Trophoblast cell (in vitro differentiated cells and primary cell): ENCODE data around the gene PNMT.

Experiments used
- DNase-seq, 2 donors: peaks; one replicate each; pipeline ENCODE4 v3.0.0-alpha.2; 2016
- H2AFZ ChIP-seq: 2 replicates; pipeline ENCODE4 v1.6.1; 2013; ENCODE audit warnings: low read length, moderate library complexity, mild to moderate bottlenecking; ENCODE audit not compliant: insufficient read depth, poor library complexity
- H2AK5ac ChIP-seq: 2 replicates; pipeline ENCODE4 v1.6.1; 2013; ENCODE audit warnings: mild to moderate bottlenecking, low read length
- H2BK120ac ChIP-seq: 2 replicates; pipeline ENCODE4 v1.6.1; 2013; ENCODE audit warnings: low read length, mild to moderate bottlenecking, moderate library complexity; ENCODE audit not compliant: insufficient read depth, poor library complexity
- H2BK12ac ChIP-seq: 2 replicates; pipeline ENCODE4 v1.6.1; 2013; ENCODE audit warnings: mild to moderate bottlenecking, low read length, moderate library complexity
- H2BK5ac ChIP-seq: 2 replicates; pipeline ENCODE4 v1.6.1; 2013; ENCODE audit warnings: low read length, low read depth, moderate library complexity, mild to moderate bottlenecking; ENCODE audit not compliant: poor library complexity
- H3K14ac ChIP-seq: 2 replicates; pipeline ENCODE4 v1.6.1; 2013; ENCODE audit warnings: mild to moderate bottlenecking, low read length
- H3K18ac ChIP-seq: 2 replicates; pipeline ENCODE4 v1.6.1; 2013; ENCODE audit warnings: mild to moderate bottlenecking, low read length
- H3K23ac ChIP-seq: 2 replicates; pipeline ENCODE4 v1.6.1; 2013; ENCODE audit warnings: low read length
- H3K27ac ChIP-seq: 2 replicates; pipeline ENCODE4 v1.5.1; 2013; ENCODE audit warnings: low read depth, mild to moderate bottlenecking, inconsistent platforms, low read length, moderate library complexity
- H3K27me3 ChIP-seq: 2 replicates; pipeline ENCODE4 v1.6.1; 2013; ENCODE audit warnings: inconsistent platforms, mild to moderate bottlenecking, low read length, moderate library complexity; ENCODE audit not compliant: insufficient read depth
- H3K36me3 ChIP-seq, 2 experiments: 1 replicate in 1 of 2; 2 replicates in 1 of 2; pipeline ENCODE4 v1.6.1; 2013; ENCODE audit warnings: low read length in 2 of 2, mild to moderate bottlenecking in 2 of 2, moderate library complexity in 1 of 2; ENCODE audit not compliant: insufficient read depth in 2 of 2, control insufficient read depth in 1 of 2
- H3K4ac ChIP-seq: 2 replicates; pipeline ENCODE4 v1.6.1; 2013; ENCODE audit warnings: low read depth, mild to moderate bottlenecking, low read length, moderate library complexity
- H3K4me1 ChIP-seq, 2 experiments: 1 replicate in 1 of 2; 2 replicates in 1 of 2; pipeline ENCODE4 v1.6.1; 2013; ENCODE audit warnings: low read length in 2 of 2, mild to moderate bottlenecking in 2 of 2, moderate library complexity in 1 of 2; ENCODE audit not compliant: insufficient read depth in 2 of 2, control insufficient read depth in 1 of 2
- H3K4me2 ChIP-seq: 2 replicates; pipeline ENCODE4 v1.6.1; 2013; ENCODE audit warnings: inconsistent platforms, mild to moderate bottlenecking, low read length, moderate library complexity
- H3K4me3 ChIP-seq: 2 replicates; pipeline ENCODE4 v1.5.1; 2013; ENCODE audit warnings: mild to moderate bottlenecking, low read depth, low read length, inconsistent platforms
- H3K79me1 ChIP-seq: one replicate; pipeline ENCODE4 v1.6.1; 2013; ENCODE audit warnings: low read length
- H3K79me2 ChIP-seq: 2 replicates; pipeline ENCODE4 v1.6.1; 2013; ENCODE audit warnings: low read length, mild to moderate bottlenecking; ENCODE audit not compliant: control insufficient read depth, insufficient read depth, poor library complexity
- H3K9ac ChIP-seq: 2 replicates; pipeline ENCODE4 v1.6.1; 2013; ENCODE audit warnings: mild to moderate bottlenecking, low read length
- H3K9me3 ChIP-seq: 2 replicates; pipeline ENCODE4 v1.6.1; 2013; ENCODE audit warnings: low read depth, mild to moderate bottlenecking, control low read depth, inconsistent platforms, low read length; ENCODE audit not compliant: insufficient read depth
- H4K12ac ChIP-seq: 2 replicates; pipeline ENCODE4 v1.6.1; 2013; ENCODE audit warnings: low read depth, mild to moderate bottlenecking, low read length, moderate library complexity
- H4K8ac ChIP-seq: 2 replicates; pipeline ENCODE4 v1.6.1; 2013; ENCODE audit warnings: low read depth, mild to moderate bottlenecking, low read length, moderate library complexity
- H4K91ac ChIP-seq: one replicate; pipeline ENCODE4 v1.6.1; 2013; ENCODE audit warnings: low read depth, mild to moderate bottlenecking, low read length, moderate library complexity
- WGBS: extraction: QIAGEN DNeasy Blood & Tissue Kit; methylation state at CpG from one replicate; pipeline ENCODE4 v1.1.7; 2013; ENCODE audit warnings: missing lambda C conversion rate; ENCODE audit not compliant: insufficient read length, insufficient coverage; ENCODE audit errors: extremely low coverage; 5-methylcytosine and 5-hydroxymethylcytosine counted together

Gene PNMT

GRCh38 chr17:39676198-39676819 is 8.1 kb downstream of the PNMT start:
- no CpG with 5 or more reads among the region's 7 CpGs for WGBS
- no peak overlapping the region for H3K23ac ChIP-seq

GRCh38 chr17:39677072-39677471 is 8.8 kb downstream of the PNMT start:
- no peak for DNase-seq
- Histone ChIP-seq H3K4me3 (no peak overlapping the region), H2BK120ac (no peak overlapping the region), H3K4me2 (no peak overlapping the region), H2BK5ac (no peak overlapping the region), H3K23ac (no peak overlapping the region), H3K27me3 (no peaks in the 10 kb centered on the region), H3K9ac (no peak overlapping the region), H2BK12ac (no peak overlapping the region), H3K14ac (no peak overlapping the region), H2AK5ac (no peak overlapping the region), H3K4me1 (peaks cover 13 to 15% of the 10 kb centered on the region in 2 experiments), H3K36me3 (no peaks in the 10 kb centered on the region), H3K27ac (no peak overlapping the region), H4K91ac (no peak overlapping the region), H2AFZ (no peak overlapping the region), H4K12ac (no peak overlapping the region), H4K8ac (no peak overlapping the region), H3K18ac (no peak overlapping the region), H3K4ac (no peak overlapping the region), H3K79me1 (peaks cover 5% of the 10 kb centered on the region), H3K79me2 (no peaks in the 10 kb centered on the region), H3K9me3 (peaks cover 2% of the 10 kb centered on the region)
- WGBS = no CpG with 5 or more reads among the region's 8 CpGs

More at GRCh38 chr17:39676198-39676819, 8.1 kb downstream of the PNMT start:
- no peak overlapping the region for H2AK5ac ChIP-seq
- peaks cover 2% of the 10 kb centered on the region for H3K9me3 ChIP-seq
- H3K79me2 ChIP-seq = no peaks in the 10 kb centered on the region
- H4K12ac ChIP-seq = no peak overlapping the region
- no peak overlapping the region for H2BK120ac ChIP-seq
- H3K79me1 ChIP-seq = peaks cover 5% of the 10 kb centered on the region
- H3K4ac ChIP-seq = no peak overlapping the region
- no peak overlapping the region for H2AFZ ChIP-seq
- no peak overlapping the region for H3K9ac ChIP-seq
- no peaks in the 10 kb centered on the region for H3K27me3 ChIP-seq
- no peak overlapping the region for H2BK12ac ChIP-seq
- no peak overlapping the region for H3K14ac ChIP-seq
- H3K18ac ChIP-seq = no peak overlapping the region
- no peak overlapping the region for H4K8ac ChIP-seq
- H4K91ac ChIP-seq = no peak overlapping the region
- H2BK5ac ChIP-seq = no peak overlapping the region
- H3K4me1 ChIP-seq = peaks cover 13 to 15% of the 10 kb centered on the region in 2 experiments
- no peak overlapping the region for H3K4me3 ChIP-seq
- no peak overlapping the region for H3K4me2 ChIP-seq
- H3K27ac ChIP-seq = no peak overlapping the region
- no peaks in the 10 kb centered on the region for H3K36me3 ChIP-seq
- DNase-seq = no peak

- no CpG with 5 or more reads among the region's 13 CpGs for WGBS
- DNase-seq = no peak
- peaks cover 5% of the 10 kb centered on the region for H3K79me1 ChIP-seq
These were observed 9.5 kb downstream of the PNMT start for GRCh38 chr17:39677542-39678339.

GRCh38 chr17:39678340-39679116 is 10.3 kb downstream of the PNMT start:
- no CpG with 5 or more reads among the region's 13 CpGs for WGBS
- Histone ChIP-seq H3K23ac (no peak overlapping the region), H3K79me2 (no peaks in the 10 kb centered on the region), H2BK5ac (no peak overlapping the region), H3K4me1 (peaks cover 13 to 15% of the 10 kb centered on the region in 2 experiments), H3K4me3 (no peak overlapping the region), H2AK5ac (no peak overlapping the region), H2BK120ac (no peak overlapping the region), H3K4me2 (no peak overlapping the region), H3K27me3 (no peaks in the 10 kb centered on the region), H3K4ac (no peak overlapping the region), H3K9me3 (peaks cover 2% of the 10 kb centered on the region), H3K9ac (no peak overlapping the region), H4K8ac (no peak overlapping the region), H3K36me3 (no peaks in the 10 kb centered on the region), H3K18ac (no peak overlapping the region), H4K91ac (no peak overlapping the region), H4K12ac (no peak overlapping the region), H3K79me1 (peaks cover 5% of the 10 kb centered on the region), H2BK12ac (no peak overlapping the region), H2AFZ (no peak overlapping the region), H3K14ac (no peak overlapping the region), H3K27ac (no peak overlapping the region)
- no peak for DNase-seq

More at GRCh38 chr17:39677542-39678339, 9.5 kb downstream of the PNMT start:
- no peaks in the 10 kb centered on the region for H3K36me3 ChIP-seq
- H2BK120ac ChIP-seq = no peak overlapping the region
- no peak overlapping the region for H3K4me2 ChIP-seq
- H2BK12ac ChIP-seq = no peak overlapping the region
- no peak overlapping the region for H2AK5ac ChIP-seq
- no peaks in the 10 kb centered on the region for H3K79me2 ChIP-seq
- no peak overlapping the region for H4K12ac ChIP-seq
- no peak overlapping the region for H3K18ac ChIP-seq
- no peak overlapping the region for H3K27ac ChIP-seq
- no peaks in the 10 kb centered on the region for H3K27me3 ChIP-seq
- no peak overlapping the region for H3K14ac ChIP-seq
- no peak overlapping the region for H4K8ac ChIP-seq
- H3K9me3 ChIP-seq = peaks cover 2% of the 10 kb centered on the region
- no peak overlapping the region for H2AFZ ChIP-seq
- H2BK5ac ChIP-seq = no peak overlapping the region
- H4K91ac ChIP-seq = no peak overlapping the region
- no peak overlapping the region for H3K4ac ChIP-seq
- no peak overlapping the region for H3K4me3 ChIP-seq
- peaks cover 13 to 15% of the 10 kb centered on the region in 2 experiments for H3K4me1 ChIP-seq
- H3K9ac ChIP-seq = no peak overlapping the region
- no peak overlapping the region for H3K23ac ChIP-seq
